Activated CD8-positive, alpha-beta memory T cell treated with anti-CD3 and anti-CD28 coated beads, Interleukin-2, amount 50 U/mL, for 24 hours (primary cell): ENCODE results near the gene CDH16.

Experiments
- DNase-seq: peaks from one replicate; pipeline ENCODE4 v3.0.0-alpha.2; 2020; ENCODE audit errors: extremely low read depth

CDH16 gene

GRCh38 chr16:66927918-66928649 is 9.4 kb upstream of the CDH16 start:
- no peak for DNase-seq

GRCh38 chr16:66926961-66927436 is 8.3 kb upstream of the CDH16 start:
- no peak for DNase-seq

GRCh38 chr16:66926171-66926947 is 7.7 kb upstream of the CDH16 start:
- DNase-seq, result no peak

- DNase-seq, result no peak
Measured at GRCh38 chr16:66925322-66925840, 6.7 kb upstream of the CDH16 start, which contains the start of gene RRAD. RRAD (minus strand) TSS chr16:66925535; CDS start chr16:66925179, 356 bp downstream.

GRCh38 chr16:66924527-66925321 is 6.0 kb upstream of the CDH16 start:
- no peak for DNase-seq

- DNase-seq, result no peak
Measured at GRCh38 chr16:66923866-66924265, 5.2 kb upstream of the CDH16 start.

- no peak for DNase-seq
Measured at GRCh38 chr16:66923247-66923731, 4.6 kb upstream of the CDH16 start.

- no peak for DNase-seq
Measured at GRCh38 chr16:66921729-66922450, 3.2 kb upstream of the CDH16 start.

GRCh38 chr16:66920924-66921680 is 2.4 kb upstream of the CDH16 start:
- DNase-seq, result no peak

- DNase-seq, result no peak
Measured at GRCh38 chr16:66920299-66920590, 1.6 kb upstream of the CDH16 start.

- no peak for DNase-seq
Measured at GRCh38 chr16:66919569-66920298, 1.0 kb upstream of the CDH16 start.

- no peak for DNase-seq
Measured at GRCh38 chr16:66918355-66918754, 330 bp downstream of the CDH16 start.

- DNase-seq, result no peak
Measured at GRCh38 chr16:66917741-66918140, 944 bp downstream of the CDH16 start.

GRCh38 chr16:66916518-66916917 is 2.2 kb downstream of the CDH16 start:
- DNase-seq, result no peak

GRCh38 chr16:66915041-66915440 is 3.6 kb downstream of the CDH16 start:
- DNase-seq, result no peak

GRCh38 chr16:66914541-66914940 is 4.1 kb downstream of the CDH16 start:
- no peak for DNase-seq

- DNase-seq, result no peak
Measured at GRCh38 chr16:66913711-66914110, 5.0 kb downstream of the CDH16 start.

- no peak for DNase-seq
Measured at GRCh38 chr16:66913081-66913480, 5.6 kb downstream of the CDH16 start.

- no peak for DNase-seq
Measured at GRCh38 chr16:66911801-66912200, 6.9 kb downstream of the CDH16 start.

GRCh38 chr16:66911112-66911511 is 7.6 kb downstream of the CDH16 start:
- no peak for DNase-seq
